HG03520 (cell line): ENCODE data around the gene S100A13.
"Not testable (repeated sequence)": the region's sequence is repeated elsewhere in the genome, so short reads cannot be mapped to it uniquely, and the experiment has no call there.

Source experiments
- ATAC-seq: cut with Tn5 transposase; IDR thresholded peaks from one replicate; pipeline ENCODE4 v1.9.1; 2021; ENCODE audit warnings: mild to moderate bottlenecking, moderate library complexity; ENCODE audit not compliant: unreplicated experiment

S100A13 gene

GRCh38 chr1:153608089-153608682 is 19.1 kb downstream of the S100A13 start:
- no peak for ATAC-seq

GRCh38 chr1:153607381-153607780 is 19.9 kb downstream of the S100A13 start:
- ATAC-seq: no peak

GRCh38 chr1:153606194-153606593 is 21.1 kb downstream of the S100A13 start:
- ATAC-seq: no peak

GRCh38 chr1:153602749-153603148 is 24.6 kb downstream of the S100A13 start:
- ATAC-seq: no peak

GRCh38 chr1:153599847-153600246 is 27.5 kb downstream of the S100A13 start:
- no peak for ATAC-seq

GRCh38 chr1:153598309-153599172 is 28.8 kb downstream of the S100A13 start:
- ATAC-seq: peak; percentile 97

- ATAC-seq: no peak
These were observed 30.1 kb downstream of the S100A13 start for GRCh38 chr1:153597206-153597605.

- no peak for ATAC-seq
These were observed 34.6 kb downstream of the S100A13 start for GRCh38 chr1:153592748-153593147.

- no peak for ATAC-seq
These were observed 38.8 kb downstream of the S100A13 start for GRCh38 chr1:153588482-153588881.

GRCh38 chr1:153588033-153588432 is 39.3 kb downstream of the S100A13 start:
- not testable (repeated sequence) for ATAC-seq

GRCh38 chr1:153587314-153587713 is 40.0 kb downstream of the S100A13 start:
- ATAC-seq: no peak

- no peak for ATAC-seq
These were observed 41.0 kb downstream of the S100A13 start for GRCh38 chr1:153586347-153586746.

GRCh38 chr1:153585006-153585405 is 42.3 kb downstream of the S100A13 start:
- ATAC-seq: no peak

GRCh38 chr1:153583976-153584375 is 43.3 kb downstream of the S100A13 start:
- no peak for ATAC-seq

- not testable (repeated sequence) for ATAC-seq
These were observed 43.8 kb downstream of the S100A13 start for GRCh38 chr1:153583514-153583913.

GRCh38 chr1:153582836-153583235 is 44.5 kb downstream of the S100A13 start:
- ATAC-seq: not testable (repeated sequence)

- ATAC-seq: no peak
These were observed 48.4 kb downstream of the S100A13 start for GRCh38 chr1:153578936-153579335.

- ATAC-seq: no peak
These were observed 48.8 kb downstream of the S100A13 start for GRCh38 chr1:153578490-153578889.

- no peak for ATAC-seq
These were observed 49.7 kb downstream of the S100A13 start for GRCh38 chr1:153577624-153578051.

GRCh38 chr1:153577138-153577537 is 50.2 kb downstream of the S100A13 start:
- ATAC-seq: no peak

- ATAC-seq: not testable (repeated sequence)
These were observed 51.8 kb downstream of the S100A13 start for GRCh38 chr1:153575497-153575896.

- not testable (repeated sequence) for ATAC-seq
These were observed 52.2 kb downstream of the S100A13 start for GRCh38 chr1:153575081-153575491.
